HepG2 (cell line): ENCODE data around the gene WDR3. TPM values are rescaled to one million over a fixed set of nuclear protein-coding genes. Genes with fewer than 3 reads are reported as not detected.

Experiments used
- ATAC-seq: fragments of 200-7000 bp; cut with Tn5 transposase; 3 replicates; pipeline ENCODE4 v1.9.1; 2020; ENCODE audit warnings: mild to moderate bottlenecking, moderate library complexity
- BruUV-seq: library from RNA; stranded (reverse); fragments of 400-500 nt; replicated peaks from 2 replicates; lab custom pipeline; 2021; lab: Mats Ljungman, UMichigan
- CTCF ChIA-PET: fragments of 300-600 bp; formaldehyde crosslinking; extraction: SDS; loops from one replicate; lab custom pipeline; 2021; ENCODE audit warnings: low total read pairs, inconsistent platforms, low intra/inter-chr PET ratio; lab: Yijun Ruan, JAX
- POLR2A ChIA-PET: fragments of 350-600 bp; sonication (Branson Sonifier 250); formaldehyde crosslinking; loops from one replicate; lab custom pipeline; 2020; ENCODE audit warnings: antibody characterized with exemption, inconsistent platforms; lab: Yijun Ruan, JAX
- DNase-seq: peaks from one replicate; pipeline ENCODE4 v3.0.0-alpha.2; 2015; ENCODE audit warnings: low spot score
- FAIRE-seq: peaks from 3 replicates; lab custom pipeline; 2011; peaks lifted over from hg19 to GRCh38; lab: Jason Lieb, UNC
- H2AFZ ChIP-seq: one replicate; pipeline ENCODE4 v1.6.1; 2011; ENCODE audit warnings: low read length, inconsistent platforms
- H3K27ac ChIP-seq: fragments of 300-600 bp; 3 replicates; pipeline ENCODE4 v1.8.0; 2011; ENCODE audit warnings: mixed run types, mild to moderate bottlenecking, mixed read lengths, low read length, inconsistent platforms; ENCODE audit not compliant: insufficient read depth; ENCODE audit errors: extremely low read length
- H3K27me3 ChIP-seq, 2 experiments: fragments of 200-600 bp in 1 of 2; 2 replicates in 1 of 2; 3 replicates in 1 of 2; pipeline versions ENCODE4 v1.6.0 to v1.8.0; 2011; ENCODE audit warnings: low read length in 2 of 2, mild to moderate bottlenecking in 2 of 2, moderate library complexity in 2 of 2, inconsistent platforms in 1 of 2; ENCODE audit not compliant: insufficient read depth in 2 of 2, control insufficient read depth in 1 of 2
- H3K36me3 ChIP-seq, 2 experiments: fragments of 200-600 bp in 1 of 2; replicated peaks in 1 of 2; 2 replicates in 1 of 2; 3 replicates in 1 of 2; pipeline versions ENCODE4 v1.5.1 to v1.8.0; 2011; ENCODE audit warnings: low read length in 2 of 2, inconsistent platforms in 1 of 2; ENCODE audit not compliant: insufficient read depth in 2 of 2, control insufficient read depth in 1 of 2
- H3K4me1 ChIP-seq: 2 replicates; pipeline ENCODE4 v1.5.1; 2012; ENCODE audit warnings: low read length, inconsistent platforms; ENCODE audit not compliant: insufficient read depth
- H3K4me2 ChIP-seq: 2 replicates; pipeline ENCODE4 v1.6.0; 2011; ENCODE audit warnings: low read depth, low read length, inconsistent platforms
- H3K4me3 ChIP-seq, 3 experiments: fragments of 200-600 bp in 1 of 3; sonication (generic), shearing (Covaris generic) in 1 of 3; replicated peaks in 1 of 3; 2 replicates each; pipeline ENCODE4 v1.5.1; 2011 to 2016; ENCODE audit warnings: low read length in 3 of 3, inconsistent platforms in 2 of 3, low read depth in 2 of 3, mild to moderate bottlenecking in 2 of 3, control low read depth in 1 of 3, mixed read lengths in 1 of 3; ENCODE audit not compliant: insufficient read depth in 1 of 3
- H3K79me2 ChIP-seq: one replicate; pipeline ENCODE4 v1.6.1; 2011; ENCODE audit warnings: low read length, inconsistent platforms; ENCODE audit not compliant: insufficient read depth
- H3K9ac ChIP-seq: 2 replicates; pipeline ENCODE4 v1.6.0; 2011; ENCODE audit warnings: mild to moderate bottlenecking, low read depth, low read length, inconsistent platforms; ENCODE audit not compliant: insufficient read depth
- H3K9me3 ChIP-seq: 2 replicates; pipeline ENCODE4 v1.5.1; 2012; ENCODE audit warnings: mild to moderate bottlenecking, low read length
- H4K20me1 ChIP-seq: 2 replicates; pipeline ENCODE4 v1.6.0; 2011; ENCODE audit warnings: inconsistent platforms, mild to moderate bottlenecking, low read length, moderate library complexity; ENCODE audit not compliant: insufficient read depth
- HOXA3 ChIP-seq: sonication (generic); formaldehyde crosslinking; IDR thresholded peaks from 2 replicates; pipeline ENCODE4 v1.5.0; 2020; ENCODE audit warnings: missing genetic modification reagents
- HOXA7 ChIP-seq: sonication (generic); formaldehyde crosslinking; IDR thresholded peaks from 2 replicates; pipeline ENCODE4 v1.8.1; 2022; ENCODE audit warnings: mild to moderate bottlenecking, missing genetic modification reagents, moderate library complexity
- MIER3 ChIP-seq: IDR thresholded peaks from 2 replicates; pipeline ENCODE4 v1.6.1; 2016; ENCODE audit warnings: missing compliant biosample characterization, borderline replicate concordance
- NR1H2 ChIP-seq: sonication (generic); formaldehyde crosslinking; IDR thresholded peaks from 2 replicates; pipeline ENCODE4 v1.8.1; 2022; ENCODE audit warnings: low read depth, missing genetic modification reagents, borderline replicate concordance
- PCBP1 ChIP-seq: fragments of 200-400 bp; formaldehyde crosslinking; IDR thresholded peaks from 2 replicates; pipeline ENCODE4 v1.6.1; 2017; ENCODE audit warnings: mild to moderate bottlenecking, low read depth, low read length, borderline replicate concordance
- SIN3A ChIP-seq: IDR thresholded peaks from 2 replicates; pipeline ENCODE4 v1.6.1; 2011; ENCODE audit warnings: low read depth, mild to moderate bottlenecking, control low read depth, low read length, borderline replicate concordance
- SMARCC2 ChIP-seq: fragments of 450-650 bp; IDR thresholded peaks from 2 replicates; pipeline ENCODE4 v1.6.1; 2017; ENCODE audit warnings: antibody characterized with exemption, mild to moderate bottlenecking
- SP2 ChIP-seq: sonication (generic); formaldehyde crosslinking; IDR thresholded peaks from 2 replicates; pipeline ENCODE4 v1.5.1; 2020; ENCODE audit warnings: mild to moderate bottlenecking, missing genetic modification reagents
- TAF1 ChIP-seq: sonication (generic); formaldehyde crosslinking; IDR thresholded peaks from 2 replicates; pipeline ENCODE4 v1.4.0; 2020; ENCODE audit warnings: missing genetic modification reagents
- TCF7 ChIP-seq: sonication (generic); IDR thresholded peaks from 2 replicates; pipeline ENCODE4 v1.6.1; 2016; ENCODE audit warnings: antibody characterized with exemption, low read depth
- WIZ ChIP-seq: sonication (generic); formaldehyde crosslinking; IDR thresholded peaks from 2 replicates; pipeline ENCODE4 v1.5.1; 2020; ENCODE audit warnings: mild to moderate bottlenecking, missing genetic modification reagents
- ZMAT3 ChIP-seq: sonication (generic); formaldehyde crosslinking; conservative IDR thresholded peaks from 2 replicates; pipeline ENCODE4 v1.7.0; 2021; ENCODE audit warnings: missing genetic modification reagents
- ZNF24 ChIP-seq: fragments of 450-650 bp; IDR thresholded peaks from 2 replicates; pipeline ENCODE4 v1.6.1; 2017; ENCODE audit warnings: antibody characterized with exemption, mild to moderate bottlenecking
- ZNF33A ChIP-seq: sonication (generic); formaldehyde crosslinking; IDR thresholded peaks from 2 replicates; pipeline ENCODE4 v1.5.1; 2020; ENCODE audit warnings: missing genetic modification reagents, mild to moderate bottlenecking, moderate library complexity, borderline replicate concordance
- ZNF558 ChIP-seq: sonication (generic); formaldehyde crosslinking; IDR thresholded peaks from 2 replicates; pipeline ENCODE4 v1.9.0; 2022; ENCODE audit warnings: mild to moderate bottlenecking, missing genetic modification reagents, borderline replicate concordance
- WGBS: methylation state at CpG from one replicate; pipeline ENCODE4 v1.1.6; 2017; ENCODE audit warnings: low lambda C conversion rate; 5-methylcytosine and 5-hydroxymethylcytosine counted together
- in situ Hi-C: cut with HindIII; loops from 2 replicates; pipeline ENCODE4 v1.10.0; 2017; ENCODE audit warnings: low pct_unique_long_range_greater_than_20kb; ENCODE audit not compliant: extremely low pct_ligation_motif_present
- intact Hi-C: fragments of 100-400 bp; cut with micrococcal nuclease; formaldehyde crosslinking; loops from one replicate; pipeline ENCODE4 v1.10.0; 2022; ENCODE audit not compliant: unreplicated experiment
- polyA plus RNA-seq, 8 experiments: library from polyadenylated mRNA; depleted of rRNA in 3 of 8; stranded (reverse) in 7 of 8; unstranded in 1 of 8; fragments of >200 nt; fragmentation: Illumina TruSeq in 4 of 8; extraction: Trizol in 4 of 8; gene quantifications; 2 replicates each; pipeline versions ENCODE4 v1.2.1 to v1.2.3, GENCODE V29; 2011 to 2016; ENCODE audit warnings: low read depth in 4 of 8, missing spikeins in 1 of 8, mixed read lengths in 1 of 8; ENCODE audit not compliant: insufficient read depth in 1 of 8
- total RNA-seq, 5 experiments: library from RNA; depleted of rRNA; stranded (reverse); fragments of >200 nt; fragmentation: Illumina TruSeq; extraction: Trizol; gene quantifications; 2 replicates each; pipeline ENCODE4 v1.2.3, GENCODE V29; 2016; ENCODE audit warnings: low read depth in 1 of 5
- TF ChIP-seq, protein P1 (sequence below): sonication (generic); formaldehyde crosslinking; IDR thresholded peaks from 2 replicates; pipeline ENCODE4 v1.5.0; 2020; ENCODE audit warnings: mild to moderate bottlenecking, missing genetic modification reagents, borderline replicate concordance

WDR3 gene
- total and polyA plus RNA-seq, 2 of the 13 experiments (the other 11 are each of a cell fraction or from before 2014, with no cell fraction given) = 15.9 to 55.5 TPM

DNA sequence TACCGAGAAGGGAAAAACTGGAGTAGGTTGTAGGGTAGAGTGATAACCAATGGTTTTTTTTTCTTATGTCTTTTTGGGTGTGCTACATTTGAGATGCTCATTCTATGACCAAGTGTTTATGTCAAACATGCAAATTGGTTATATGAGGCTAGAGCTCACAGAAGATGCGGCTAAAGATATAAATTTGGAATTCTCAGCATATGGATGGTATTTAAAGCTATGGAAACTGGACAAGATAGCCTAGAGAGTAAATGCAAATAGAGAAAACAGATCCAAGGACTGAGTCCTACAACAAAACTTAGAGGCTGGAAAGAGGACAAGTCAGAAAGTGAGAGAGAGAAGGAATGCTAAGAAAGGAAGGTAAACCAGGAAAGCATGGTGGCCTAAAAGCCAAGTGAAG, 7.5 kb upstream of the WDR3 start:
- DNase-seq = no peak
- Histone ChIP-seq H3K4me3 (no peak overlapping the region), H2AFZ (no peak overlapping the region), H3K27me3 (no peaks in the 10 kb centered on the region), H3K9ac (no peak overlapping the region), H4K20me1 (no peaks in the 10 kb centered on the region), H3K79me2 (peaks cover 24% of the 10 kb centered on the region), H3K27ac (no peak overlapping the region), H3K4me2 (no peak overlapping the region)
- WGBS = 97% methylated on average over 2 of the region's 2 CpGs
- no peak for ATAC-seq
- FAIRE-seq = no peak
- in situ Hi-C loops = no loop called here
- TF ChIP-seq, protein P1, sequence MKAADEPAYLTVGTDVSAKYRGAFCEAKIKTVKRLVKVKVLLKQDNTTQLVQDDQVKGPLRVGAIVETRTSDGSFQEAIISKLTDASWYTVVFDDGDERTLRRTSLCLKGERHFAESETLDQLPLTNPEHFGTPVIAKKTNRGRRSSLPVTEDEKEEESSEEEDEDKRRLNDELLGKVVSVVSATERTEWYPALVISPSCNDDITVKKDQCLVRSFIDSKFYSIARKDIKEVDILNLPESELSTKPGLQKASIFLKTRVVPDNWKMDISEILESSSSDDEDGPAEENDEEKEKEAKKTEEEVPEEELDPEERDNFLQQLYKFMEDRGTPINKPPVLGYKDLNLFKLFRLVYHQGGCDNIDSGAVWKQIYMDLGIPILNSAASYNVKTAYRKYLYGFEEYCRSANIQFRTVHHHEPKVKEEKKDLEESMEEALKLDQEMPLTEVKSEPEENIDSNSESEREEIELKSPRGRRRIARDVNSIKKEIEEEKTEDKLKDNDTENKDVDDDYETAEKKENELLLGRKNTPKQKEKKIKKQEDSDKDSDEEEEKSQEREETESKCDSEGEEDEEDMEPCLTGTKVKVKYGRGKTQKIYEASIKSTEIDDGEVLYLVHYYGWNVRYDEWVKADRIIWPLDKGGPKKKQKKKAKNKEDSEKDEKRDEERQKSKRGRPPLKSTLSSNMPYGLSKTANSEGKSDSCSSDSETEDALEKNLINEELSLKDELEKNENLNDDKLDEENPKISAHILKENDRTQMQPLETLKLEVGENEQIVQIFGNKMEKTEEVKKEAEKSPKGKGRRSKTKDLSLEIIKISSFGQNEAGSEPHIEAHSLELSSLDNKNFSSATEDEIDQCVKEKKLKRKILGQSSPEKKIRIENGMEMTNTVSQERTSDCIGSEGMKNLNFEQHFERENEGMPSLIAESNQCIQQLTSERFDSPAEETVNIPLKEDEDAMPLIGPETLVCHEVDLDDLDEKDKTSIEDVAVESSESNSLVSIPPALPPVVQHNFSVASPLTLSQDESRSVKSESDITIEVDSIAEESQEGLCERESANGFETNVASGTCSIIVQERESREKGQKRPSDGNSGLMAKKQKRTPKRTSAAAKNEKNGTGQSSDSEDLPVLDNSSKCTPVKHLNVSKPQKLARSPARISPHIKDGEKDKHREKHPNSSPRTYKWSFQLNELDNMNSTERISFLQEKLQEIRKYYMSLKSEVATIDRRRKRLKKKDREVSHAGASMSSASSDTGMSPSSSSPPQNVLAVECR (CRISPR knock-in tag) = no peak
- TF ChIP-seq ZNF33A (no peak), WIZ (CRISPR knock-in tag) (no peak), SP2 (no peak), ZMAT3 (CRISPR knock-in tag) (no peak), ZNF558 (CRISPR knock-in tag) (no peak), PCBP1 (no peak), SIN3A (no peak), SMARCC2 (no peak), TCF7 (no peak), HOXA3 (no peak), ZNF24 (no peak), HOXA7 (CRISPR knock-in tag) (no peak), TAF1 (no peak), MIER3 (CRISPR knock-in tag) (no peak), NR1H2 (CRISPR knock-in tag) (no peak)
- TF ChIP-seq, all 625 proteins: peak for 0
- intact Hi-C loops = no loop called here
- ChIA-PET POLR2A (no interaction called here), CTCF (no interaction called here)
- Histone ChIP-seq H3K4me1 (peaks cover 8% of the 10 kb centered on the region), H3K36me3 (peaks cover 3 to 20% of the 10 kb centered on the region in 2 experiments; a peak in 4 of 5 replicates), H3K9me3 (no peaks in the 10 kb centered on the region)
- no TSS peak for BruUV-seq
